Karpas-422 (cell line): ENCODE results near the gene AMMECR1. TPM values are rescaled to one million over a fixed set of nuclear protein-coding genes. Genes with fewer than 3 reads are reported as not detected.

Experiments
- DNase-seq: peaks from one replicate; pipeline ENCODE4 v3.0.0-alpha.2; 2015
- H2AFZ ChIP-seq: fragments of 200-600 bp; sonication (generic); 2 replicates; pipeline ENCODE4 v1.6.1; 2014; ENCODE audit warnings: antibody characterized with exemption, low read length, mixed read lengths
- H3K27ac ChIP-seq: fragments of 200-600 bp; sonication (generic); 2 replicates; pipeline ENCODE4 v1.5.1; 2014; ENCODE audit warnings: mild to moderate bottlenecking, low read length, moderate library complexity
- H3K27me3 ChIP-seq: fragments of 200-600 bp; sonication (generic); 2 replicates; pipeline ENCODE4 v1.6.1; 2014; ENCODE audit warnings: low read length, mixed read lengths
- H3K36me3 ChIP-seq: fragments of 200-600 bp; sonication (generic); 2 replicates; pipeline ENCODE4 v1.6.1; 2014; ENCODE audit warnings: low read length, mixed read lengths; ENCODE audit not compliant: insufficient read depth
- H3K4me1 ChIP-seq: fragments of 200-600 bp; sonication (generic); 2 replicates; pipeline ENCODE4 v1.6.1; 2014; ENCODE audit warnings: mild to moderate bottlenecking, low read length, mixed read lengths
- H3K4me2 ChIP-seq: fragments of 200-600 bp; sonication (generic); 2 replicates; pipeline ENCODE4 v1.6.1; 2014; ENCODE audit warnings: low read length, low read depth, mild to moderate bottlenecking; ENCODE audit not compliant: poor library complexity, severe bottlenecking
- H3K4me3 ChIP-seq: fragments of 200-600 bp; sonication (generic); 2 replicates; pipeline ENCODE4 v1.5.1; 2014; ENCODE audit warnings: mild to moderate bottlenecking, antibody characterized with exemption, low read length, mixed read lengths
- H3K79me2 ChIP-seq: fragments of 200-600 bp; sonication (generic); 2 replicates; pipeline ENCODE4 v1.6.1; 2014; ENCODE audit warnings: mild to moderate bottlenecking, low read length, mixed read lengths
- H3K9ac ChIP-seq: fragments of 200-600 bp; sonication (generic); 2 replicates; pipeline ENCODE4 v1.6.0; 2014; ENCODE audit warnings: low read length
- H3K9me2 ChIP-seq: fragments of 200-600 bp; sonication (generic), shearing (Covaris generic); replicated peaks from 2 replicates; pipeline ENCODE4 v1.6.0; 2014; ENCODE audit warnings: mild to moderate bottlenecking, low read length, moderate library complexity; ENCODE audit not compliant: insufficient read depth
- H3K9me3 ChIP-seq: fragments of 300-700, 200-600 bp; sonication (generic); 2 replicates; pipeline ENCODE4 v1.6.1; 2014; ENCODE audit warnings: low read length, mixed read lengths
- H4K20me1 ChIP-seq: fragments of 200-600 bp; sonication (generic); 2 replicates; pipeline ENCODE4 v1.6.1; 2014; ENCODE audit warnings: mild to moderate bottlenecking, antibody characterized with exemption, low read length, low read depth; ENCODE audit not compliant: insufficient read depth
- total RNA-seq: library from RNA; depleted of rRNA; stranded (reverse); fragments of >200 nt; shearing (Covaris generic); gene quantifications from 2 replicates; pipeline ENCODE4 v1.2.3, GENCODE V29; 2014; ENCODE audit warnings: low replicate concordance

AMMECR1 gene
- total RNA-seq, 1 experiment from 2014 or later = 15.1 TPM

DNA sequence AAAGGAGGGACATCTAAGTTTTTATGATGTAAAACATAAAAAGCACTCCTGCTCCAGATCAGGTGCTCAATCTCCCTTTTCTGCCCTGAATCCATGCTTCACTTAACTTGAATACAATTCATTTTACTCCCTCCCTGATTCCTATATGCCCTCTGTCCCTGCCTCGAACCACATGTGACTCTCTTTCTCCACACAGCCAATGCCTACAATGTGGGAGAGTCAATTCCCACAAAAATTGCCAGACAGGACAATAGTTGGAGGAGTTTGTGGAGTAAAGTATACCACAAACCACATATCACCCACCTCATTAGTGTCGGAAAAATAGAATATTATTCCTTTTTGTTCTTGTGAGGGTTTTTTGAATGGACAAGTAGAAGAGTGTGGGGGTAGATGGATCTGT, 9.7 kb downstream of the AMMECR1 start:
- H3K4me2 ChIP-seq = no peak overlapping the region
- H3K36me3 ChIP-seq = no peaks in the 10 kb centered on the region
- no peaks in the 10 kb centered on the region for H3K9me2 ChIP-seq
- peaks cover 14% of the 10 kb centered on the region for H3K4me1 ChIP-seq
- no peaks in the 10 kb centered on the region for H4K20me1 ChIP-seq
- no peaks in the 10 kb centered on the region for H3K27me3 ChIP-seq
- H3K79me2 ChIP-seq = peaks cover 90% of the 10 kb centered on the region
- H3K9me3 ChIP-seq = no peaks in the 10 kb centered on the region
- H2AFZ ChIP-seq = no peak overlapping the region
- no peak overlapping the region for H3K9ac ChIP-seq
- DNase-seq = no peak
- H3K4me3 ChIP-seq = no peak overlapping the region
- H3K27ac ChIP-seq = no peak overlapping the region

DNA sequence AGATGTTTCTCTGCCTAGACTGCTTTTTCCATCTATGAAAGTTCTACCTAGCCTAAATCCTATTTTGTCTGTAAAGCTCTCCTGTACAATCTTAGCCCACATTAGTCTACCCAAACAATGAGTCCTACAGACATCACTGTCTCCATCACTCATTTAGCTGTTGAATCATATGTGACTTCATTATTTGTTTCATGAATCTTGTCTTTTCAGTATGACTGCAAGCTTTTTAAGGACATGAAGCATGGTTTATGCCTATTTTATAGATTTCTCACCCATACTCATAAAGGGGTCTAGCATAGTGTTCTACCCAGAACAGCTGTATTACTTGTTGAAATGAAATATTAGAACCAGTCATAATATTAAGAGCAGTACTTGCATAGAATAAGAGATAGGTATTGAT, 13.0 kb downstream of the AMMECR1 start:
- Histone ChIP-seq H3K4me3 (no peak overlapping the region), H3K9ac (no peak overlapping the region), H3K9me2 (no peaks in the 10 kb centered on the region), H3K27ac (no peak overlapping the region), H3K4me1 (no peaks in the 10 kb centered on the region; the same call in 1 of the 2 replicates), H3K79me2 (peaks cover 90% of the 10 kb centered on the region), H3K4me2 (no peak overlapping the region), H4K20me1 (no peaks in the 10 kb centered on the region), H3K27me3 (no peaks in the 10 kb centered on the region), H3K9me3 (no peaks in the 10 kb centered on the region), H2AFZ (no peak overlapping the region), H3K36me3 (no peaks in the 10 kb centered on the region)
- DNase-seq = no peak

DNA sequence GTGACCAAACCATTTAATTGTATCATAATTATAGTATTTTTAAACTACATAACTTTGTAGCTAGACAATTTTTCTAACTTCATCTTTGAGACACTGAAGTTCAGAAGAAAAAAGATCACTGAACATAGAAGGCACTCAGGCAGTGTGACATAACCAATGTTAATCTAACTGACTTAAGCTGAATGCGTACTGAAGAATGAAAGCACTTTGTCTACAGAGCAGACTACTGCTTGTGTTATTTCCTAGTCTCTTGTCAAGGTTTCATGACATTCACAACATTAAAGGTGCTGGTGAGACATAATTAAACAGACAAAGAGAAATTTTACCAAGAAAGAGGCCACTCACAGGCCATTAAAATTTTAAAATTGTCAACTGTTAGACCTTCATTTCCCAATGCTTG, 13.5 kb downstream of the AMMECR1 start:
- no peak overlapping the region for H2AFZ ChIP-seq
- no peak for DNase-seq
- no peaks in the 10 kb centered on the region for H3K4me1 ChIP-seq
- no peak overlapping the region for H3K27ac ChIP-seq
- H3K27me3 ChIP-seq = no peaks in the 10 kb centered on the region
- H3K36me3 ChIP-seq = no peaks in the 10 kb centered on the region
- H3K9ac ChIP-seq = no peak overlapping the region
- H3K9me2 ChIP-seq = no peaks in the 10 kb centered on the region
- H3K79me2 ChIP-seq = peaks cover 90% of the 10 kb centered on the region
- H3K4me3 ChIP-seq = no peak overlapping the region
- H3K4me2 ChIP-seq = no peak overlapping the region
- no peaks in the 10 kb centered on the region for H3K9me3 ChIP-seq
- H4K20me1 ChIP-seq = no peaks in the 10 kb centered on the region

GRCh38 chrX:110302975-110303374, 14.9 kb downstream of the AMMECR1 start:
- H3K9me2 ChIP-seq = no peaks in the 10 kb centered on the region
- H3K36me3 ChIP-seq = no peaks in the 10 kb centered on the region
- DNase-seq = no peak
- H3K27ac ChIP-seq = no peak overlapping the region
- no peaks in the 10 kb centered on the region for H4K20me1 ChIP-seq
- H3K4me1 ChIP-seq = no peaks in the 10 kb centered on the region
- peaks cover 83% of the 10 kb centered on the region for H3K79me2 ChIP-seq
- H3K4me2 ChIP-seq = no peak overlapping the region
- H3K27me3 ChIP-seq = no peaks in the 10 kb centered on the region
- no peak overlapping the region for H3K9ac ChIP-seq
- H3K4me3 ChIP-seq = no peak overlapping the region
- no peaks in the 10 kb centered on the region for H3K9me3 ChIP-seq
- no peak overlapping the region for H2AFZ ChIP-seq

GRCh38 chrX:110301194-110301593, 16.7 kb downstream of the AMMECR1 start:
- Histone ChIP-seq H3K27me3 (no peaks in the 10 kb centered on the region), H2AFZ (no peak overlapping the region), H3K4me3 (no peak overlapping the region), H3K36me3 (no peaks in the 10 kb centered on the region), H3K9me3 (no peaks in the 10 kb centered on the region; the same call in 1 of the 2 replicates), H3K9ac (no peak overlapping the region), H3K4me1 (no peaks in the 10 kb centered on the region), H3K79me2 (peaks cover 77% of the 10 kb centered on the region), H3K4me2 (no peak overlapping the region), H4K20me1 (no peaks in the 10 kb centered on the region), H3K27ac (no peak overlapping the region), H3K9me2 (no peaks in the 10 kb centered on the region)
- DNase-seq = no peak

GRCh38 chrX:110294087-110294486, 23.8 kb downstream of the AMMECR1 start:
- no peak overlapping the region for H3K4me3 ChIP-seq
- H3K4me1 ChIP-seq = no peaks in the 10 kb centered on the region
- H2AFZ ChIP-seq = no peak overlapping the region
- no peak overlapping the region for H3K27ac ChIP-seq
- H3K79me2 ChIP-seq = peaks cover 69% of the 10 kb centered on the region
- H3K9me2 ChIP-seq = no peaks in the 10 kb centered on the region
- H3K36me3 ChIP-seq = no peaks in the 10 kb centered on the region
- no peak for DNase-seq
- H4K20me1 ChIP-seq = no peaks in the 10 kb centered on the region
- no peak overlapping the region for H3K9ac ChIP-seq
- H3K9me3 ChIP-seq = no peaks in the 10 kb centered on the region; the same call in 1 of the 2 replicates
- no peaks in the 10 kb centered on the region for H3K27me3 ChIP-seq
- H3K4me2 ChIP-seq = no peak overlapping the region

GRCh38 chrX:110293658-110294057, 24.2 kb downstream of the AMMECR1 start:
- no peaks in the 10 kb centered on the region for H3K27me3 ChIP-seq
- no peak for DNase-seq
- H3K9me3 ChIP-seq = no peaks in the 10 kb centered on the region; the same call in 1 of the 2 replicates
- no peak overlapping the region for H3K4me2 ChIP-seq
- no peak overlapping the region for H2AFZ ChIP-seq
- H4K20me1 ChIP-seq = no peaks in the 10 kb centered on the region
- no peaks in the 10 kb centered on the region for H3K4me1 ChIP-seq
- no peak overlapping the region for H3K27ac ChIP-seq
- no peak overlapping the region for H3K9ac ChIP-seq
- H3K36me3 ChIP-seq = no peaks in the 10 kb centered on the region
- no peak overlapping the region for H3K4me3 ChIP-seq
- H3K79me2 ChIP-seq = peaks cover 72% of the 10 kb centered on the region
- no peaks in the 10 kb centered on the region for H3K9me2 ChIP-seq

- DNase-seq = no peak
- H4K20me1 ChIP-seq = no peaks in the 10 kb centered on the region
- H3K9me2 ChIP-seq = no peaks in the 10 kb centered on the region
- peaks cover 87% of the 10 kb centered on the region for H3K79me2 ChIP-seq
- no peak overlapping the region for H2AFZ ChIP-seq
- H3K36me3 ChIP-seq = no peaks in the 10 kb centered on the region
- no peak overlapping the region for H3K4me2 ChIP-seq
- no peaks in the 10 kb centered on the region for H3K27me3 ChIP-seq
- H3K9me3 ChIP-seq = no peaks in the 10 kb centered on the region; the same call in 1 of the 2 replicates
- H3K4me1 ChIP-seq = no peaks in the 10 kb centered on the region
- no peak overlapping the region for H3K9ac ChIP-seq
- no peak overlapping the region for H3K27ac ChIP-seq
- no peak overlapping the region for H3K4me3 ChIP-seq
Measured at GRCh38 chrX:110287605-110288004, 30.3 kb downstream of the AMMECR1 start.

DNA sequence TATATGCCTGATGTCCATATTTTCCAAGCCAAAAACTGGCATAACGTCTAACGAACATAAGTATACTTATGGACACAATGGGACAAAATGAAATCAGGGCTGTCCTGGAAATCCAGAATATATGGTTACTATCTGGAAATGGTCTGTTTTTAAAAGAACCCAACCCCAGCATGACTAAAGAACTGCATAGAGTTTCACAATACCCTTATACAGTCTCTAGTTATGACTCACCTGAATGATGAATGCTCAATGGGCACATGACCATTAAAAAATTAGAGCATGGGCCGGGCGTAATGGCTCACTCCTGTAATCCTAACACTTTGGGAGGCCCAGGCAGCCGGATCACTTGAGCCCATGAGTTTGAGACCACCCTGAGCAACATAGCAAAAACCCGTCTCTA, 31.8 kb downstream of the AMMECR1 start:
- no peaks in the 10 kb centered on the region for H3K9me2 ChIP-seq
- H3K4me2 ChIP-seq = no peak overlapping the region
- peaks cover 90% of the 10 kb centered on the region for H3K79me2 ChIP-seq
- H3K27ac ChIP-seq = no peak overlapping the region
- no peak overlapping the region for H3K9ac ChIP-seq
- H2AFZ ChIP-seq = no peak overlapping the region
- H3K4me1 ChIP-seq = no peaks in the 10 kb centered on the region
- no peaks in the 10 kb centered on the region for H4K20me1 ChIP-seq
- DNase-seq = no peak
- no peaks in the 10 kb centered on the region for H3K27me3 ChIP-seq
- no peaks in the 10 kb centered on the region for H3K36me3 ChIP-seq
- no peak overlapping the region for H3K4me3 ChIP-seq
- H3K9me3 ChIP-seq = no peaks in the 10 kb centered on the region; the same call in 1 of the 2 replicates
